22Rv1 (cell line): ENCODE data around the gene SSR4.

Source experiments
- CTCF ChIP-seq: fragments of 450-650 bp; IDR thresholded peaks from 2 replicates; pipeline ENCODE4 v1.5.1; 2017; ENCODE audit warnings: mild to moderate bottlenecking
- ZFX ChIP-seq: fragments of 450-650 bp; IDR thresholded peaks from 2 replicates; pipeline ENCODE4 v1.6.1; 2017; ENCODE audit warnings: antibody characterized with exemption, borderline replicate concordance

GRCh38 chrX:153793291-153793690 is 1.2 kb upstream of the SSR4 start:
- no peak for TF ChIP-seq CTCF
- TF ChIP-seq ZFX, result no peak
